ENCODE measurements around the gene RSF1.

RSF1 gene

DNA sequence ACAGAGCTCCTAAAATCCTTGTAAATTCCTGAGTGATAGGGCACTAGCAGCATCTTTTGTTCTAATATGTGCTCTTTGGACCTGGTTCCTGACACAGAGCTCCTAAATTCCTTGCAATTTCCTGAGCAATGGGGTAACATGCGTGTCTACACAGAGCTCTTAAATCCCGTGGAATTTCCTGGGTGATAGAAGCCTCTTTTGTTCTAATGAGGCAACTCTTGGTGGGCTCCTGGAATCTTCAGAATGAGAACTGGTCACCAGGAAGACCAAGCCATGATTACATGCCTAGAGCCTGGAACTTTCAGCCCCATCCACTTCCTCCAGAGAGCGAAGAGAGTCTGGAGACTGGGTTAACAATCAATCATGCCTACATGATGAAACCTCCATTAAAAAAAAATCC, 19.0 kb downstream of the RSF1 start:
- no peak for DNase-seq (ENCODE audit: low spot score)

DNA sequence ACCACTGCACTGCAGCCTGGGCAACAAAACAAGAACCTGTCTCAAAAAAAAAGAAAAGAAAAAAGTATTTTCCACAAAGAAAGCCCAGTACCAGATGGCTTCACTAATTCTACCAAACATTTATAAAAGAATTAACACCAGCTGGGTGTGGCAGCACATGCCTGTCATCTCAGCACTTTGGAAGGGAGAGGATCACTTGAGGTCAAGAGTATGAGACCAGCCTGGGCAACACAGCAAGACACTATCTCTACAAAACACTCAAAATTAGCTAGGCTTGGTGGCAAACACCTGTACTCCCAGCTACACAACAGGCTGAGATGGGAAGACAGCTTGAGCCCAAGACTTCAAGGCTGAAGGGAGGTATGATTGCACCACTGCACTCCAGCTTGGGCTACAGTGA, 20.1 kb downstream of the RSF1 start:
- DNase-seq (ENCODE audit: low spot score) = no peak

- no peak for DNase-seq (ENCODE audit: low spot score)
Observed at GRCh38 chr11:77799338-77799737, 21.2 kb downstream of the RSF1 start.

GRCh38 chr11:77793972-77794371, 26.6 kb downstream of the RSF1 start:
- DNase-seq (ENCODE audit: low spot score) = no peak

GRCh38 chr11:77791301-77791700, 29.2 kb downstream of the RSF1 start:
- DNase-seq (ENCODE audit: low spot score) = no peak

DNA sequence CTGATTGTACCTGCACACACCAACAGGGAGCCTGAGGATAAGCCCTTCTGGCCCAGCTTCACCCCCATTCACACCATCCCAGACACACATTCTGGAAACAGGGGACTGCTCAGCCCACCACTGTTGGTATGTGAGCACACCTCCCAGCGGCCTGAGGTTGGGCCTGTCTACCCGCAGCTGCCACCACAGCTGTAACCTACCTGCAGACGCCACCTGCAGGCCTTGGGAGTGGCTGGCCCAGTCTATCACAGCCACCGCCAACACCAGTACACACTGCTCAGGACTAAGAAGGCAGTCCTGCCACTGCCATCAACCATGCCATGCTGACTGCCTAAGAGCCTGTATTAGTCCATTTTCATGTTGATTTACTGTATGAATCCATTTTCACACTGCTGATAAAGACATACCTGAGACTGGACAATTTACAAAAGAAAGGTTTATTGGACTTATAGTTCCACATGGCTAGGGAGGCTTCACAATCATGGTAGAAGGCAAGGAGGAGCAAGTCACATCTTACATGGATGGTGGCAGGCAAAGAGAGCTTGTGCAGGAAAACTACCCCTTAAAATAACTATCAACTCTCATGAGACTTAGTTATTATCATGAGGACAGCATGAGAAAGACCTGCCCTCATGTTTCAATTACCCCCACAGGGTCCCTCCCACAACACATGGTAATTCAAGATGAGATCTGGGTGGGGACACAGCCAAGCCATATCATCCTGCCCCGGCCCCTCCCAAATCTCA, 30.6 kb downstream of the RSF1 start:
- no peak for DNase-seq (ENCODE audit: low spot score)

DNA sequence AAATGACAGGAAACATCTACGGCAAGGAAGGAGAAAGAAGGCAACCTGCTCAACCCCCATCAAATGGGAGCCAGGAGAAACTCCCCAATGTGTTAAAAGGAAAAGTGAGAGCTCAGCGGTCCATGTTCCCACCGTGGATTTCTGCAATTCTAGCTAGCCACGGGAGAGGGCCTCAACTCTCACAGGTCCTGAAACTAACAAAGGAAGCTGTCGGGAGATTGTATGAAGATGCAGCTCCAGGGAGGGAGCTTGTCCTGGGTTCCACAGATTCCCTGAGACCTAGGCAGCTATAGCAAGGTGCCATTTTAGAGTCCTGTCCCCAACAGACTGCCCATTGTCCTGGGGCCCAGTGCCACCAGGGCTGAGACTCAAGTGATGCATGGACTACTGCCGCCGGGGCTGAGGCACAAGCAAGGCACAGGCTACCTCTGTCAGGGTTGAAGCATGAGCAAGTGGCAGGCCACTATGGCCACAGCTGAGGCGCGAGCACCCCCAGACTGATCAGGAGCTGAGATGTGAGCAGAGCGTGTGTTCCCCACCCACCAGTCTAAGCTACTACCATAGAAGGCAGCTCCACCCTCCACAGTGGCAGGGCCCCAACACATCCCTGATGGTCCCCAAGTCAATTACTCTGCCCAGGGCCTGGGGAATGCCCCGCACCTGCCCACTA, 31.3 kb downstream of the RSF1 start:
- no peak for DNase-seq (ENCODE audit: low spot score)

- DNase-seq (ENCODE audit: low spot score) = no peak
Observed at GRCh38 chr11:77784572-77784971, 36.0 kb downstream of the RSF1 start.

GRCh38 chr11:77783025-77783424, 37.5 kb downstream of the RSF1 start:
- DNase-seq (ENCODE audit: low spot score) = no peak

GRCh38 chr11:77779935-77780334, 40.6 kb downstream of the RSF1 start:
- DNase-seq (ENCODE audit: low spot score) = no peak

- no peak for DNase-seq (ENCODE audit: low spot score)
Observed at GRCh38 chr11:77778549-77778948, 42.0 kb downstream of the RSF1 start.

GRCh38 chr11:77778118-77778517, 42.4 kb downstream of the RSF1 start:
- DNase-seq (ENCODE audit: low spot score) = no peak

- no peak for DNase-seq (ENCODE audit: low spot score)
Observed at GRCh38 chr11:77776455-77776854, 44.1 kb downstream of the RSF1 start.

GRCh38 chr11:77775936-77776335, 44.6 kb downstream of the RSF1 start:
- no peak for DNase-seq (ENCODE audit: low spot score)

GRCh38 chr11:77771135-77771534, 49.4 kb downstream of the RSF1 start:
- DNase-seq (ENCODE audit: low spot score) = no peak

DNA sequence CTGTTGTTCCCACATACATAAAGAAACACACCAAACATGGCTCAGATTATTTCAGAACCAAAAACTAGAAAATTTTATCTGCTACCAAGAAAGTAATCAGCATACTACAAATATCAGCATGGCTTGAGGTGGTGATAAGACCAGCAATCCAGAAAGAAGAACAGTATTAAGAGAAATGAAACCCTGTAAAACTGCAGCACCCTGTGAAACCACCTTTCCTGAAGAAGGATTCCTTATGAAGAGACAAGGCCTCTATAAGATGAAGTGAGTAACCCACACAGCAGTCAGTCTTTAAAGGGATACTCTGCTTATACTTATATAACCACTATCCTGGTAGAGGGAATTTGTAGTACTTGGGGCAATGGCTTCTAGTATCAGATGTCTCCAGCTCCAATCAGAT, 49.9 kb downstream of the RSF1 start:
- no peak for DNase-seq (ENCODE audit: low spot score)

DNA sequence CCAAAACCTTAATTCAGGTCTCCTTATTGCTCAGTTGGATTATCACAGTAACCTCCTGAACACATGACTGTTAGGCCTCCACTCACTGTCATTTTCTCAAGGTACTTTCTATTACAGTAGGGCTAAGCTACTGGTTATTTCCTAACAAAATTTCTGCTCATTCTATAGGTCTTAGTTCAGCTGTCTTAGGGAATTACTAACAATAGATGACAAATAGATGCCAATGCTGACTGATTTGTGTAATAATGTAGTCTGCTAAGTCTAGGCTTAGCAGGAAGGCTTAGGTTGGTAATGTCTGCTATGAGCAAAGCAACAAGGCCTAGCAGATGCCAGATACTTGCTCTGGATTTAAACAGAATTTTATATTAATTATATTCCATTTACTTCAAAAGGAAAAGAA, 58.1 kb downstream of the RSF1 start:
- no peak for DNase-seq (ENCODE audit: low spot score)

DNA sequence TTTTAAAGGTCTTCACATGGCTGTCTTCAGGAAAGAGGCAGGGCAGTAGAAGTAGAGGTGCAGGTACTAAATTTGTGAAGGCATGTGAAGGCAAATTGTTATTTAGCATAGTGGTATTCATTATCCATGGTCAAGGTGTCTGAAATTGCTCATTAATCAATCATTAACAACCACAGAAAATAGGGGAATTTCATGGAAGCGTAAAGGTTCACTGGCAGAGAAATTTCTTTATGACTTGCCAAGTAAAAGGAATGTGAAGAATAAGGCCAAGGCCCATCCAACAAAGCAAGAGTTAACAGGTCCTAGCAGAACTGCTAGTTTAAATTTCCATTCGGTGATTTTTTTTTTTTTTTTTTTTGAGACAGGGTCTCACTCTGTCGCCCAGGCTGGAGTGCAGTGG, 59.0 kb downstream of the RSF1 start:
- DNase-seq (ENCODE audit: low spot score) = no peak

DNA sequence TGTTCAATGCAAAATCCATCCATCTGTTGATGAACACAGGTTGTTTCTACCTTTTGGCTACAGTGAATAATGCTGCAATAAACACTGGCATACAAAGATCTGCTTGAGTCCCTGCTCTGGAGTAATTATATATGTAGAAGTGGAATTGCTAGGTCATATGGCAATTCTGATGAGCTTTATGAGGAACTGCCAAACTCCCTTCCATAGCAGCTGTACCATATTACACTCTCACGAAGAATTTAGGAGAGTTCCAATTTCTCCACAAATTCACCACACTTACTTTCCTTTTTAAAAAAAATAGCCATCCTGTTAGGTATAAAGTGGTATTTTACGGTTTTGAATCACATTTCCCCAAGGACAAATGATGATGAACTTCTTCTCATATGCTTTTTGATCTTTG, 62.2 kb downstream of the RSF1 start:
- DNase-seq (ENCODE audit: low spot score) = no peak

DNA sequence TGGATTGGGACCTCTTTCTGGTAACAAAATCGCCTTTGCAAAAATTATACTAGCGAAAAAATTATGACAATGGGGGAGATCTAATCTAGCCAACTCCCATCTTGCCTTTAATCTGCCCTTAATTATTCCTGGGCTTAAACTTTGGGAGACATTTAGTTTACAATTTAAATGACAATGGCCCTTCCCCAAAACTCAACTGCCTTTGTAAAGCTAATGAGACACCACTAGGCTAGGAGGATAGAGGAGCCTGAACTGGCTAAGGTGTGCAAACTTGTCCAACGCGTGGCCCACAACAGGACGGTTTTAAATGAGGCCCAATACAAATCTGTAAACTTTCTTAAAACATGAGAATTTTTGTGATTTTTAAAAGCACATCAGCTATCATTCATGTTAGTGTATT, 67.3 kb downstream of the RSF1 start:
- no peak for DNase-seq (ENCODE audit: low spot score)

GRCh38 chr11:77752516-77752915, 68.0 kb downstream of the RSF1 start:
- no peak for DNase-seq (ENCODE audit: low spot score)

GRCh38 chr11:77750394-77751156, 69.9 kb downstream of the RSF1 start:
- no peak for DNase-seq (ENCODE audit: low spot score)

GRCh38 chr11:77749232-77749631, 71.3 kb downstream of the RSF1 start:
- no peak for DNase-seq (ENCODE audit: low spot score)
